Peyer's patch (tissue), 4 donors: ENCODE measurements around the gene ZNF451.

ENCODE experiments used
- POLR2A ChIP-seq, 2 donors: fragments of 450-650 bp; IDR thresholded peaks; one replicate each; pipeline ENCODE4 v1.5.1; 2017; ENCODE audit warnings: antibody characterized with exemption in 2 of 2, mild to moderate bottlenecking in 2 of 2, moderate library complexity in 2 of 2
- TF ChIP-seq, protein P1 (sequence below), 6 experiments: fragments of 450-650 bp in 4 of 6; fragments of 200-600 bp in 2 of 6; sonication (generic) in 1 of 6; IDR thresholded peaks; one replicate each; pipeline ENCODE4 v1.5.1; 2017 to 2019; ENCODE audit warnings: antibody characterized with exemption in 6 of 6, mild to moderate bottlenecking in 3 of 6, moderate library complexity in 1 of 6

GRCh38 chr6:57064809-57065208, 25.2 kb upstream of the ZNF451 start:
- TF ChIP-seq, protein P1, sequence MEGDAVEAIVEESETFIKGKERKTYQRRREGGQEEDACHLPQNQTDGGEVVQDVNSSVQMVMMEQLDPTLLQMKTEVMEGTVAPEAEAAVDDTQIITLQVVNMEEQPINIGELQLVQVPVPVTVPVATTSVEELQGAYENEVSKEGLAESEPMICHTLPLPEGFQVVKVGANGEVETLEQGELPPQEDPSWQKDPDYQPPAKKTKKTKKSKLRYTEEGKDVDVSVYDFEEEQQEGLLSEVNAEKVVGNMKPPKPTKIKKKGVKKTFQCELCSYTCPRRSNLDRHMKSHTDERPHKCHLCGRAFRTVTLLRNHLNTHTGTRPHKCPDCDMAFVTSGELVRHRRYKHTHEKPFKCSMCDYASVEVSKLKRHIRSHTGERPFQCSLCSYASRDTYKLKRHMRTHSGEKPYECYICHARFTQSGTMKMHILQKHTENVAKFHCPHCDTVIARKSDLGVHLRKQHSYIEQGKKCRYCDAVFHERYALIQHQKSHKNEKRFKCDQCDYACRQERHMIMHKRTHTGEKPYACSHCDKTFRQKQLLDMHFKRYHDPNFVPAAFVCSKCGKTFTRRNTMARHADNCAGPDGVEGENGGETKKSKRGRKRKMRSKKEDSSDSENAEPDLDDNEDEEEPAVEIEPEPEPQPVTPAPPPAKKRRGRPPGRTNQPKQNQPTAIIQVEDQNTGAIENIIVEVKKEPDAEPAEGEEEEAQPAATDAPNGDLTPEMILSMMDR (IDR thresholded peaks at IDR 0.05), result no peak
- TF ChIP-seq POLR2A (IDR thresholded peaks at IDR 0.05), result no peak
